Measurements from ENCODE around the gene LOXL3.

- TF ChIP-seq CTCF (conservative IDR thresholded peaks at IDR 0.05; ENCODE audit: low read length) (no peak), EZH2phosphoT487 (IDR thresholded peaks at IDR 0.05; ENCODE audit: borderline replicate concordance, low read depth, low read length) (no peak)
Measured at GRCh38 chr2:74503506-74504475, 50.0 kb downstream of the LOXL3 start.
